HG02943 (cell line): Measurements from ENCODE around the gene THSD7A.

ENCODE experiments used
- ATAC-seq: cut with Tn5 transposase; IDR thresholded peaks from one replicate; pipeline ENCODE4 v1.9.1; 2021; ENCODE audit warnings: mild to moderate bottlenecking, low read depth, moderate library complexity; ENCODE audit not compliant: unreplicated experiment

THSD7A gene

DNA sequence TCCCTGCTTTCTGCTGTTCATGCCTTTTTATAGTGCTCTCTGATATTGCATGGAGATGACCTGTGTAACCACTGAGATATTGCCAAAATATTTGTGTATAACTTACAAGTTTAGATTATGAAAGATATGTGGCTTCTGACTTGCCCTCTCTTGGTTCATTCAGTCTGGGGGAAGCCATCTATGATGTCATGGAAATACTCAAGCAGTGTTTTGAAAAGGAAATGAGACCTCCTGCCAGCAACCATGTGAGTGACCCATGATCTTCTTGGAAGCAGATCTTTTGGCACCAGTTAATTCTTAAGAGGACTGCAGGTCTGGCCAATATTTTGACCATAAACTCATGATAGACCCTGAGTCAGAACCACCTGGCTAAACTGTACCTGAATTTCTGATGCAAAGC is 183.0 kb downstream of the THSD7A start:
- no peak for ATAC-seq

DNA sequence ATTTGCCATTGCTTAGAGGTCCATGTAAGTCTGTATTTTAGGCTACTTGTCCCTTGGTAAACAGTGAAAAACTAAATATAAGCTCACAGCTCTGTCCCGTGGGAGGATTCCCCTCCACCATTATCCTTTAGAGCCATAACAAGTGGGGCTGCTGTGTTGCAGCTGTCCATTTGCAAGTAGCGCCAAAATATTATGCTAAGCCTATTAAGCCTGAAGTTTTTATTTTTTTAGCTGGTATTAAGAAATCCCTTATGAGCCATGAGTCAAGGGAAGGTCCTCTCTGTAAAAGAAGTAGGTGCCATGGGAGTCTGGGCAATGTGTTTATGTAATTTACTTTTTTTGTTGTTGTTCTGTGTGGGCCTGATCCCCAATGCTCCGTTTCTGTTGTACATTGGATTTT is 183.9 kb downstream of the THSD7A start:
- ATAC-seq, result no peak

DNA sequence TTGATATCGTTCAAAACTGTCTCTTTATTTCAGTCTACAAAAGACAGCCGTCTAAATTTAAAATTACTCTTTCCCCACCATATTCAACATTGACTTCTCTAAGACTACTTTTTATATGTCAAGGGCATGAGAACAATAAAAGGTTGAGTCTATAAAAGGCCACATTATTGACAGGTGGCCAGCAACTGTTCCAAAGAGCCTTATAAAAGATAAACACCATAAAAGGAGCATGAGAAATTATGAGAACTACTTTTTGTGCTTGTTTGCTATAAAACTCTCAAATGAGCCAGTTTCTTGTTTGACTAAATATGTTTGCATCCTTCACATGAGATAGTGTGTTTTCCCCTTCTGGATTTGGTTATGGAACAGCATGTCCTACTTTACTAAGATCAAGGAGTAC is 189.2 kb downstream of the THSD7A start:
- ATAC-seq, result no peak

DNA sequence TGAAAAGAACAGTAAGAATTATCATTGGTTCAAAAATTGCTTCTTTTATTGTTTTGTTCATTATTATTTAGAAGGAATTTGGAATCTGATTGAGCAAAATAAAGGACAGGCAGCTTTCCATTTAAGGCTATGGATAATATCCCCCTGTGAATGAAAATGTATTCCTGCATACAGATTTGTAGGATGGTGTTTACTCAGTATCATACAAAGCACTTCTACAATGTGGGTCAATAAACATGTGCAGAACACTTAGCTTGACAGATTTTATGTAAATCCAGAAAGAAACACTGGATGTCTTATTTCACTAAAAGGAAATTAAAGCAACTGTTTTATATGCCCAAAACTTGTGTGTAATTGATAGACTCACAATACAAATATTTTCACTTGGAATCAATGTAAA is 189.7 kb downstream of the THSD7A start:
- no peak for ATAC-seq

GRCh38 chr7:11638011-11638774 is 193.8 kb downstream of the THSD7A start:
- no peak for ATAC-seq

DNA sequence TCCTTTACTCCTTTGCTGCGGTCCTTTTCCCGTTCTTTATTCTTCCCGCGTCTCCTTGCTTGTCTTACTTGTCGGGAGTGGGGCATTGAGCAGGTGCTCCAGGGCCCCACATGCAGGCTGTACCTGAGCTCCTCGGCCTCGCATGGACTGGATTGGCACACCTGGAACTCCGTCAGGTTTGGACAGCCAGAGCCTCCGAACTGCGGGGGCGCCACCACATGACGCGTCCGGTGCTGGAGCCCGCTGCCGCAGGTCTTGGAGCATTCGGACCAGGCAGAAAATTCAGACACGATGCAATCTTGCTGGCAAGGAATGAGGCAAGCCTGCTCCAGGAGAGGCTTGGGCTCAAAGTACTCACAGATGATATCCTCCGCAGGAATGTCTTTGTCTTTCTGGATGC is 195.7 kb downstream of the THSD7A start:
- ATAC-seq, result no peak

- no peak for ATAC-seq
Observed at GRCh38 chr7:11633310-11633709, 198.7 kb downstream of the THSD7A start.

GRCh38 chr7:11630355-11630754 is 201.6 kb downstream of the THSD7A start:
- ATAC-seq, result no peak

DNA sequence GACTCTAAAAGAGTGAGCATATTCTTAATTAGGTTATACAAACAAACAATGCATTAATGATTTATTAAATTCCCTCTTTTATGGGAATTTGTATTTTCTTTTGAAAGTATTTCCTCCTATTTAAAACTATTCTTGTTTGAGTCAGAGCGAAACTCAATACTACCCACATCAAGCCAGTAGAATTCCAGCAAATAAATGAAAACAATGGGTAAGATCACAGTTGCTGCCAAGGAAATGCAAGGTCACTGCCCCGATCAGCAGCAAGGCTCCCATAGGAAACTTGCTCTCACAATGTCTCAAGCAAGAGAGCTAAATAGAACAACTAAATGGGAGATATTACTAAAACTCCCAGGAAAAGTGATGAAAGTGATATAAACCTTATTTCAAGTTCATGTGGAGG is 206.3 kb downstream of the THSD7A start:
- no peak for ATAC-seq

DNA sequence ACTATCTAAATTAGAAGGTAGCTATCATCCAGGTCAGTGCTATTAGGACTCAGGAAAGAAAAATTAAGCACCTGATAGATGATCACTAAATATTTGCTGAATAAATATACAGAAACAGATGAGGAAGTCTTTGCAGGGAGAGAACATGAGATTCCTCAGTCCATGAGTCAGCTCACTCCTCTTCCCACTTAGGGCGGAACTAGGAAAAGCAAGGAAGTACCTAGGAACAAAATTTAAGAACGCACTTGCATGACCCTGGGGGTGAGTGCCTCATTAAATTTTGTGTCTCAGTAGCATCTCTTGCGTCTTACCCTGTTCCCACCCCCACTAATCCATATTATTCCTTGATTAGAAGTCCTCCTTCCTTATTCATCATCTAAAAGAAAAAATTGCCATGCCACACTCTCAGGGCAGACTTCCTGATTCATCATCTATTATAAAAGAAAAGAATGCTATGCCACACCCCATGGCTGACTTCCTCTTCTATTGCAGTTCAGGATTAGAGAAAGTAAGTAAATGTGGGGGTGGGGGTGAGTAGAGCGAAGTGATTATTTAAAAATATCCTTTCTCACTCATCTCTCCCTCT is 208.8 kb downstream of the THSD7A start:
- no peak for ATAC-seq

DNA sequence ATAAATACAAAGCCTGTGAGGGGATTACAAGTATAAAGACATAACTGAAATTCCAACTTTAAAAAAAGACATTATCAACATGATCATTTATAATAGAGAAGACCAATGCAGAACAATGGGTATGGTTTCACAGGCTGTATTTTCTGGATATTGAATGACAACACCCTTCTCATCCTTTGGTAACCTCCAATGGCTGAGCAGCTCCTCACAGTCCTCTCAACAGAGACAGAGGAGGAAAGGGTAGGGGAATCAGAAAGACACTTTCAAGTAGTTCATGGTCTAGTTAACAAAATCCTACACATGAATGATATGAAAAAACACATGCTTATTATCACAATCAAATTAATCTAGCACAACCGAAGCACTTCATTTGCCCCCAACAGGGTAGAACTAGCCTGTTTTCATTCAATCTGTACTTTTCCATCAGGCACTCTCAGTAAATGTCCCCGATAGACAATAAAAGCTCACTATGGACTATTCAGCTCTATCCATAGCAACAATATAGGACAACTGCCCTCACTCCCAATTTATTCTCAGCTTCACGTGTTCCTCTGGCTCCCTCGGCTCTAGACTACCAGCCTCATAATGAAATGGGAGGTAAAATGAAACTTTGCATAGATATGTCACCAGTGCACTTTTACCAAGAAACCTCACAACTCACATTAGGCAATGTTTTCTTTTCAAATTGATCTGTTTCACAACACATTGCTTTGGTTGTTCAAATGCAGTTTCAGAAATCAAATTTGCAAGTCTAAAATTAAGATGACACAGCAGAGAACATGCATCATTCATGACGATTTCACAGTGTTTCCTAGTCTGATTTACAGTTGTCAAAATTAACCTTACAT is 211.4 kb downstream of the THSD7A start:
- no peak for ATAC-seq

- no peak for ATAC-seq
Observed at GRCh38 chr7:11616466-11616865, 215.5 kb downstream of the THSD7A start.

DNA sequence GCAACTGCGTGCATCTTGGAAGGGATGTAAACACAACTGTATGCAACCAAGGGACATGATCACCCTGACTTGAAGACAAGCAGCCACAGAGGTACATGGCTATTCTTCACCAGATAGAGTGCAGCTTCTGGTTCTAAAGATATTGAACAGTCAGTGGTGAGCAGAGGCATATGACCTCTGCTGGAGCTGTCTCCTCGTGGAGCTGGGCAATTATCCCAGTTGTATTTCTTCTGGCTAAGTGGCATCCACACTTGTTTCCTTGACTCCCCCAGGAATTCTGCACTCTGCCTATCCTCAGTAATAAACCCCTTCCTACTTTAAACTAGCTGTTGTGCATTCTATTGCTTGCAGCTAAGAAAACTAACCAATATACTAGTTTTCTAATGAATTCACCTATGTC is 216.8 kb downstream of the THSD7A start:
- ATAC-seq, result no peak

- ATAC-seq, result peak; percentile 61
Observed at GRCh38 chr7:11613292-11613930, 218.6 kb downstream of the THSD7A start.

DNA sequence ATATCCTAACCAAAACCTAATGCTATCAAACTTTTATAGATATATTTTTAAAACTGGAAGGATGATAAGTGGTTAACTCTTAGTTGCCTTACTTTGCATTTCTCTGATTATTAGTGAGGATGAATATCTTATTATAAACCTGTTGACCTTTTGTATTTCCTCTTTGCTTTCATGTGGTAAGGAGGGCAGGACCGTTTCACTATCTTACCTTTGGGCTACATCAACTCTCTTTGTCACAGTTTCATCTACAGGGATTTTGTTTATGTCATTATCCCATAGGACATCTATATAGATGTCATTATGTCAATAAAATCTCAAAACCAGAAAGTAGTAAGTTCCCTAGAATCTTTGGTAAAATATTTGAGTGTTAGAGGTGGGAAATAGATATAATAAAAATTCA is 219.3 kb downstream of the THSD7A start:
- no peak for ATAC-seq

- no peak for ATAC-seq
Observed at GRCh38 chr7:11609096-11609670, 222.8 kb downstream of the THSD7A start.

GRCh38 chr7:11607686-11608085 is 224.3 kb downstream of the THSD7A start:
- ATAC-seq, result no peak

DNA sequence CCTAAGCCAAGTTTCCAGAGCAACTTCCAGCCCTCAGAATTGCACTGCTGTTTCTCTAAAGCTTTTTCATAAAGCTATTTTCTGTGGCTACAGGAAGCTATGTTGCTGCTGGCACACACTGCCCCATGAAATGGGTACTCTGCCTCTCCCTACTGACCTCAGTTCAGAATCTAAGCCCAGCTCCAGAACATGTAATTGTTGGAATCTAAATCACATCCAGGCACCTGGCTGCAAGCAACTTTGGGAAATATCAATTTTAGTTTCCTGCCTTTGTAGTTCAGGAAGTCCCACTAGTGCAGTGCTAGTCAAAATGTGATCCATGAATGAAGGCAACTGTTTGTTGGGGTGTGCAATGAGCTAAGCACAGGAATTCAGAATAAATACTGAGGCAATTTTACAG is 226.2 kb downstream of the THSD7A start:
- no peak for ATAC-seq

DNA sequence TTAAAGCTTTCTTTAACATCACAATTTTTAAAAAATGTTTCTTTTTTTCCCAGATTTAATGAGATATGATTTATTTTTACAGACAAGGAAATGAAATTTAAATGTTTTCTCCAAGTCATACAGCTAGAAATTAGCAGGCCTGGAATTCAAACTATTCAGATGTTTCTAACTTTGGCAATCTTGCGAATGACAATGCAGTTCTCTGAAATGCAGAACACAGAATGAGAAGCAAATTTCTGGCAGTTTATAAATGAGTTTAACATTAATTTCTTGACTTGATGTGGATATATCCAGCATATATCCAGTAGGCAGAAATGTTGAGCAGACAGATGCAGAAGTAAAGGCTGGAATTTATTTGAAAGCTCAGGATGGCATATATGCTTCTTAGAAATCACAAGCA is 227.5 kb downstream of the THSD7A start:
- ATAC-seq, result no peak

DNA sequence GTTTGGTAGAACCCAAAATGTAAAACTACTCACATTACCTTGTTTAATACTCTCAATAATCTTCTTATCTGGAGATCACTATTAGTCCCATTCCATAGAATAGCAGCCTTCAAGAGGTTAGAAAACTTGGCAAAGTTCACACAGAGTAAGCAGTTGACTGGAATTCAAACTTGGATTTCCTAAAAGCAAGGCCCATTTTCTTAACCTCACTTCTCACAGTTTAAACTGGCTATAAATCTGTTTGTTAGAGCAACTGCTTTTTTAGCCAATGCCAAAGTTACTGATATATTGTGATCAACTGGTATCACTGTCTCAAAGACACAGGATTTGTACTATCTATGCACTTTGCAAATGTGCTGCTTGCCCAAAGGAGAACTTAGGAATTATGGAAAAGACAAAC is 230.2 kb downstream of the THSD7A start:
- no peak for ATAC-seq

DNA sequence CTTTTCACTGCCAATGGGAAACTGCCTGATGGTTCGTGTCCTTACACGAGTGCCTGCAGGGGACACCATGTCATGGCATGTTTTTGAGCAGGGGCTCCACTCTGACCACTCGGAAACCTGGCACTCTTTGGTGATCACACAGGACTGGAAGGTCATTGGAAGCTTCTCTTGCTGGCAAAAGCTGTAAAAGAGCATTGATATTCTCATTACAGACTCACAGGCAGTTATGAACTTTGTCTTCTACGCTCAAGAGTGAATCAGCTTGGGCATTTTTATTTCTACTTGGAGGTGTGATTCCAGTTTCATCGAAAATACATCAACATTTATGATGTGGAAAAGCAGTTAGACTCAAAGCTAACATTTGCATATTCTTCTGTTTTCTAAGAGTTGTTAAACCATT is 238.7 kb downstream of the THSD7A start:
- ATAC-seq, result no peak
